HG02571 (cell line): ENCODE data around the gene ZAR1L.

Source experiments
- ATAC-seq: cut with Tn5 transposase; IDR thresholded peaks from one replicate; pipeline ENCODE4 v1.9.1; 2021; ENCODE audit warnings: mild to moderate bottlenecking, moderate library complexity; ENCODE audit not compliant: unreplicated experiment

ZAR1L gene

GRCh38 chr13:32302461-32302860 lies 12.7 kb downstream of the ZAR1L start:
- ATAC-seq: no peak

GRCh38 chr13:32300920-32301319 lies 14.2 kb downstream of the ZAR1L start:
- ATAC-seq: no peak

- no peak for ATAC-seq
These were observed 14.8 kb downstream of the ZAR1L start for GRCh38 chr13:32300406-32300805.

GRCh38 chr13:32299893-32300292 lies 15.3 kb downstream of the ZAR1L start:
- ATAC-seq: no peak

GRCh38 chr13:32298695-32299094 lies 16.5 kb downstream of the ZAR1L start:
- no peak for ATAC-seq

GRCh38 chr13:32297206-32297605 lies 18.0 kb downstream of the ZAR1L start:
- ATAC-seq: no peak

- ATAC-seq: no peak
These were observed 29.6 kb downstream of the ZAR1L start for GRCh38 chr13:32285633-32285965.

GRCh38 chr13:32284927-32285632 lies 30.1 kb downstream of the ZAR1L start:
- ATAC-seq: no peak

GRCh38 chr13:32282096-32282711 lies 33.0 kb downstream of the ZAR1L start:
- no peak for ATAC-seq

- ATAC-seq: no peak
These were observed 34.1 kb downstream of the ZAR1L start for GRCh38 chr13:32281096-32281495.

- no peak for ATAC-seq
These were observed 36.7 kb downstream of the ZAR1L start for GRCh38 chr13:32278426-32278825.

GRCh38 chr13:32277839-32278238 lies 37.3 kb downstream of the ZAR1L start:
- ATAC-seq: no peak

- no peak for ATAC-seq
These were observed 43.0 kb downstream of the ZAR1L start for GRCh38 chr13:32272021-32272683.

GRCh38 chr13:32267836-32268439 lies 47.2 kb downstream of the ZAR1L start:
- ATAC-seq: peak; percentile 75

- ATAC-seq: no peak
These were observed 49.0 kb downstream of the ZAR1L start for GRCh38 chr13:32266130-32266529.

GRCh38 chr13:32265726-32266125 lies 49.4 kb downstream of the ZAR1L start:
- no peak for ATAC-seq

GRCh38 chr13:32264407-32264806 lies 50.8 kb downstream of the ZAR1L start:
- no peak for ATAC-seq

- ATAC-seq: no peak
These were observed 52.5 kb downstream of the ZAR1L start for GRCh38 chr13:32262619-32263018.

- no peak for ATAC-seq
These were observed 53.0 kb downstream of the ZAR1L start for GRCh38 chr13:32262165-32262564.

GRCh38 chr13:32261567-32261966 lies 53.6 kb downstream of the ZAR1L start:
- ATAC-seq: no peak

GRCh38 chr13:32259116-32259515 lies 56.0 kb downstream of the ZAR1L start:
- ATAC-seq: no peak

- no peak for ATAC-seq
These were observed 57.5 kb downstream of the ZAR1L start for GRCh38 chr13:32257649-32258048.
